Subcutaneous adipose tissue (tissue), 4 donors: ENCODE measurements around the gene SLC24A1. TPM values are rescaled to one million over a fixed set of nuclear protein-coding genes. Genes with fewer than 3 reads are reported as not detected.

ENCODE experiments used
- total RNA-seq, 4 donors: library from RNA; depleted of rRNA; stranded (reverse); fragments of >200 nt; gene quantifications; one replicate each; pipeline ENCODE4 v1.1.0, GENCODE V29; 2016
- TF ChIP-seq, protein P1 (sequence below): fragments of 450-650 bp; IDR thresholded peaks from one replicate; pipeline ENCODE4 v1.5.1; 2016; ENCODE audit warnings: low read depth, mild to moderate bottlenecking, control low read depth, antibody characterized with exemption, moderate library complexity

SLC24A1 gene
- total RNA-seq, 4 donors from 2014 or later, result 2.9 to 13.0 (median 9.7) TPM

DNA sequence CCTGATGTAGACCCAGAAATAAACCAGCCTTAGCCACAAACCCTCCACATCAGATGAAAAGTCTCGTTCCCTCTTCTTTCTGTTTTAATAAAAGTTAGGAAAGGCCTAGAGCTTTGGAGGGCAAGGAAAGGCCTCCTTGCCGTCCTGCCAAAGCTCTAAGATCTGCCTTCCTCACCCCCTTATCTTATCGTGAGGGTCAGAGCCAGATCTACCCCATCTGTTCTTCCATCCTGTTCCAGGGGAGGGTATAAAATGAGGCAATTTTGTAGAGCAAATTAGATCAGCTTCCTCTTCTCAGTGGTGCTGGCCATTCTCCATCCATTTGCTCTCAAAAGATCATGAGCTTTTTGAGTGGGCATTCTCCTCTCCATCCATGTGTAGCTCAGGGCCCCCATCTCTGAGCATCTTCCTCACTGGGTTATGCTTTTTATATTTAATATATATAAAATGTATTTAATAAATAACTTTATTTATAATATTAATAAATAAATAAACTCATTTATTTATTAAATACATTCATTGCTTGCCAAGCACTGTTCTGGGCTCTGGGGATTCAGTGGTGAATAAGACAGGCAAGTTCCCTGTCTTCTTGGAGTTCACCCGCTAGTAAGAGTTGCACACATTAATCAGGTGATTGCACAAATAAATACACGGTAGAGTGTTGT, 2.0 kb upstream of the SLC24A1 start:
- TF ChIP-seq, protein P1, sequence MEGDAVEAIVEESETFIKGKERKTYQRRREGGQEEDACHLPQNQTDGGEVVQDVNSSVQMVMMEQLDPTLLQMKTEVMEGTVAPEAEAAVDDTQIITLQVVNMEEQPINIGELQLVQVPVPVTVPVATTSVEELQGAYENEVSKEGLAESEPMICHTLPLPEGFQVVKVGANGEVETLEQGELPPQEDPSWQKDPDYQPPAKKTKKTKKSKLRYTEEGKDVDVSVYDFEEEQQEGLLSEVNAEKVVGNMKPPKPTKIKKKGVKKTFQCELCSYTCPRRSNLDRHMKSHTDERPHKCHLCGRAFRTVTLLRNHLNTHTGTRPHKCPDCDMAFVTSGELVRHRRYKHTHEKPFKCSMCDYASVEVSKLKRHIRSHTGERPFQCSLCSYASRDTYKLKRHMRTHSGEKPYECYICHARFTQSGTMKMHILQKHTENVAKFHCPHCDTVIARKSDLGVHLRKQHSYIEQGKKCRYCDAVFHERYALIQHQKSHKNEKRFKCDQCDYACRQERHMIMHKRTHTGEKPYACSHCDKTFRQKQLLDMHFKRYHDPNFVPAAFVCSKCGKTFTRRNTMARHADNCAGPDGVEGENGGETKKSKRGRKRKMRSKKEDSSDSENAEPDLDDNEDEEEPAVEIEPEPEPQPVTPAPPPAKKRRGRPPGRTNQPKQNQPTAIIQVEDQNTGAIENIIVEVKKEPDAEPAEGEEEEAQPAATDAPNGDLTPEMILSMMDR, result no peak

DNA sequence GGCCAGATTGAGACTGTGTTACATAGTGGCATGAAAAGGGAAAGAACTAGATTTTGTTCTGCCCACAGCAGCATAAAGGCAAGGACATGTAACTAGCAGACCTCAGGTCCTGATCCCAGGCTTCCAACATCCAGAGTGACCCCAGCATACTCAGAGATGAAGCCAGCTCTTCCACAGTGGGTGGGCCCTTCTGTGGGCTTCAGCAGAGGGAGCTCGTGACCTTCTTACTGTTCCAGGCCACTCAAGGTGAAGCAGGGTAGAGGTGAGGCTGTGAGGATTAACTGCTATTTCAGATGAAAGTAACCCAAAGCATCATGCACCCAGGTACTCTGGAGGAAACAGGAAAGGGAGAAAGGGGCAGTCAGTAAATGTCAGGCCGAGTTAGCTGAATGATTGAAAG, 905 bp upstream of the SLC24A1 start:
- TF ChIP-seq, protein P1, result no peak

DNA sequence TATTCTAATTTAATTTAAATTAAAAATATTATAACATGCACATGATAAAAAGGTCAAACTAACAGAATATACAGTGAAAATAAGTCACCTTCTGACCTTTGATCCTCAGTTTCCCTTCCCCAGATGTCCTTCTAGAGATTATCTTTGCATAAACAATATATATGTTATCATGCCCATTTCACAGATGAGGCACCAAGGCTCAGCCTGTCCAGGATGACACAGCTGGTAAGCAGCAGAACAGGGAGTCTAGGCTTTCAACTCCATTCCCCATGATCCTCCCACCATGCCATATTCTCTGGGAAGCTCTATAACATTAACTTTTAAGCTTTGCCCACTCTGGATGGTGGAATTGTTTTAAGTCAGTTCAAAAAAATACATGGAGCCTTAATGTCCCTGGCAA, 1.4 kb downstream of the SLC24A1 start:
- TF ChIP-seq, protein P1, result no peak

DNA sequence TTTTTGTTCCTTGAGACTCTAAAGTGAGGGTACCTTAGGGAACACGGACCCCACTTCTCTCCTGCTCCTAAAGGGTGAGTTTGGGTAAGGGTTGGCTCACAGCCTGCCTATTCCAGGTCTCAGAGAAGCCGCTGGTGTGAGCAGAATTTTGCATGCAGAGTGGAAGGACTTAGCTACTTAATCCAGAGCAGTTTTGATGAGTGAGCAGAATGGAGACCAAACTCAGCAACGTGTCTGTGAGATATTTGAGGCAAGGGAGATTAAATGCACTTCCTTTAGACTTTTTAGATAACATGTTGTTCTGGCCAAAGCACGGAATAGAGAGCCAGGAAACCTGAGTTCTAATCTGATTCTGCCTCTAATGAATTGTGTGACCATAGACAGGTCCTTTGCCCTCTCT, 5.1 kb downstream of the SLC24A1 start:
- TF ChIP-seq, protein P1, result no peak

DNA sequence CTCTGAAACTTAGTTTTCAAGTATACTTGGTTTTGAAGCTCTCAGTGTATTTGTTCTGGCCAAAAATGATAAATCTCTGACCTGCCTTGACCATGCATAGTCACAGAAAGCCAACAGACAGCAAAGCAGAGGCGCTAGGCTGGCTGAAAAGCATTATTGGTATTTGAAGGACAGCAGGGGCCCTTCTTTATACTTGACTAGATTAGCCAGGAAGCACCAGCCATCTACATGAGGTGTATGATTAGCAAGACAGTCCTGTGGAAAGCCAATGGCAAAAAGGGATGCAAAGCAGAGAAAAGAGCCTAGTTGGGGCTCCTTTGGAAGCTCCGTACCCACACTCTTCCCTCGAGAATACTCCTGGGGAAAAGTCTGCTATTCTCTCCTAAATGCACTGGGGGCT, 7.8 kb downstream of the SLC24A1 start:
- TF ChIP-seq, protein P1, result no peak

DNA sequence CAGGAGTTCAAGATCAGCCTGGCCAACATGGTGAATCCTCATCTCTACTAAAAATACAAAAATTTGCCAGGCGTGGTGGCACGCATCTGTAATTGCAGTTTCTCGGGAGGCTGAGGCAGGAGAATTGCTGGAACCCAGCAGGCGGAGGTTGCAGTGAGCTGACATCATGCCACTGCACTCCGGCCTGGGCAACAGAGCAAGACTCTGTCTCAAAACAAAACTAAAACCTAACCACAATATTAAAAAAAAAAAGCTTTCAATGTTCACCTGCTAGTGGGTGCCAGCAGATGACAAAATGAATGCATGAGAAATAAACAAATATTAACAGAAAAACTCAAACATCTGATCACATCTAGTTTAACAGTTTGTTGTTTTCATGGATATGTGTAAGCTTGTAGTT, 9.0 kb downstream of the SLC24A1 start:
- TF ChIP-seq, protein P1, result no peak

DNA sequence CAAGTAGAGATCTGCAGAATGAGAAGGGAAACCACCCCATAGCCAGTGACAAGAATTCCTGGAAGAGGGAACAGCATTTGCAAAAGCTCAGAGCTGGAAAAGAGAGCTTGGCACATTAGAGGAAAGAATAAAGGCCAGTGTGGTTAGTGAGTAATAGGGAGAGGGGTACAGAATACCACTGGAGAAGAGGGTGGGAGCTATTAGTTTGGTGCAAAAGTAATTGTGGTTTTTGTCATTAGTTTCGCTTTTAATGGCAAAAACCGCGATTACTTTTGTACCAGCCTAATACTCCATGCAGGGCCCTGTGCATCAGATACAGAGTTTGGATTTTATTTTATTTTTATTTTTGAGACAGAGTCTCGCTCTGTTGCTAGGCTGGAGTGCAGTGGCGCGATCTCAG, 9.8 kb downstream of the SLC24A1 start:
- TF ChIP-seq, protein P1, result no peak
